Activated CD8-positive, alpha-beta T cell treated with anti-CD3 and anti-CD28 coated beads, Interleukin-2, amount 10 ng/mL, durations not matched to agents 7 days and 5 days (primary cell): ENCODE data around the gene ZNF57. TPM values are rescaled to one million over a fixed set of nuclear protein-coding genes. Genes with fewer than 3 reads are reported as not detected.

ENCODE experiments used
- ATAC-seq: fragments of 150-1000 bp; cut with Tn5 transposase; one replicate; pipeline ENCODE4 v1.10.0; 2021; ENCODE audit warnings: moderate library complexity
- CTCF ChIA-PET: fragments of 350-600 bp; sonication (Branson Sonifier 250); formaldehyde crosslinking; loops from one replicate; lab custom pipeline; 2021; ENCODE audit warnings: antibody characterized with exemption; lab: Charles Lee
- POLR2A ChIA-PET: fragments of 350-600 bp; sonication (Branson Sonifier 250); formaldehyde crosslinking; loops from one replicate; lab custom pipeline; 2021; ENCODE audit warnings: antibody characterized with exemption; lab: Charles Lee
- DNase-seq: peaks from one replicate; pipeline ENCODE4 v3.0.0-alpha.2; 2020
- H3K27ac Mint-ChIP-seq: one replicate; pipeline ENCODE4 v1.8.0; 2021; ENCODE audit warnings: mild to moderate bottlenecking, mixed read lengths
- H3K27me3 Mint-ChIP-seq: one replicate; pipeline ENCODE4 v1.8.0; 2021; ENCODE audit warnings: low read depth, mixed read lengths
- H3K36me3 Mint-ChIP-seq: one replicate; pipeline ENCODE4 v1.8.0; 2021; ENCODE audit warnings: low read depth, mixed read lengths
- H3K4me1 Mint-ChIP-seq: one replicate; pipeline ENCODE4 v1.8.0; 2021; ENCODE audit warnings: low read depth, mixed read lengths
- H3K4me3 Mint-ChIP-seq: one replicate; pipeline ENCODE4 v1.8.0; 2021; ENCODE audit warnings: mild to moderate bottlenecking, mixed read lengths
- H3K9me3 Mint-ChIP-seq: one replicate; pipeline ENCODE4 v1.8.0; 2022; ENCODE audit warnings: mixed read lengths; ENCODE audit not compliant: insufficient read depth
- total RNA-seq, 2 experiments: library from RNA; stranded (reverse); gene quantifications; one replicate each; pipeline ENCODE4 v1.2.3, GENCODE V29; 2021

ZNF57 gene
- total RNA-seq, 2 experiments from 2014 or later: 4.0 to 4.5 TPM

- Mint-ChIP-seq H3K9me3 (no peaks in the 10 kb centered on the region), H3K27ac (no peak overlapping the region), H3K36me3 (peaks cover 18% of the 10 kb centered on the region), H3K4me3 (peak overlapping the region; percentile 54), H3K4me1 (peaks cover 27% of the 10 kb centered on the region), H3K27me3 (no peaks in the 10 kb centered on the region)
- no peak for DNase-seq
- ChIA-PET CTCF (no interaction called here), POLR2A (interaction anchor here (0.7 kb wide), 1 partner anchor 33 kb away, joined by 3 read pairs; no protein-coding TSS in a partner anchor)
- ATAC-seq: no peak
Observed at GRCh38 chr19:2942928-2943640, 42.4 kb downstream of the ZNF57 start.

- Mint-ChIP-seq H3K4me3 (peak overlapping the region; percentile 94), H3K27ac (peak overlapping the region; percentile 99), H3K4me1 (peaks cover 34% of the 10 kb centered on the region), H3K9me3 (no peaks in the 10 kb centered on the region), H3K36me3 (peaks cover 11% of the 10 kb centered on the region), H3K27me3 (no peaks in the 10 kb centered on the region)
- ChIA-PET POLR2A (interaction anchor here (0.6 kb wide), 1 partner anchor 32 kb away, joined by 3 read pairs; no protein-coding TSS in a partner anchor), CTCF (interaction anchor here (1.1 kb wide), 1 partner anchor 57 kb away, joined by 3 read pairs; no protein-coding TSS in a partner anchor)
- ATAC-seq: no peak
- no peak for DNase-seq
Observed at GRCh38 chr19:2944403-2944774, 43.7 kb downstream of the ZNF57 start.

DNA sequence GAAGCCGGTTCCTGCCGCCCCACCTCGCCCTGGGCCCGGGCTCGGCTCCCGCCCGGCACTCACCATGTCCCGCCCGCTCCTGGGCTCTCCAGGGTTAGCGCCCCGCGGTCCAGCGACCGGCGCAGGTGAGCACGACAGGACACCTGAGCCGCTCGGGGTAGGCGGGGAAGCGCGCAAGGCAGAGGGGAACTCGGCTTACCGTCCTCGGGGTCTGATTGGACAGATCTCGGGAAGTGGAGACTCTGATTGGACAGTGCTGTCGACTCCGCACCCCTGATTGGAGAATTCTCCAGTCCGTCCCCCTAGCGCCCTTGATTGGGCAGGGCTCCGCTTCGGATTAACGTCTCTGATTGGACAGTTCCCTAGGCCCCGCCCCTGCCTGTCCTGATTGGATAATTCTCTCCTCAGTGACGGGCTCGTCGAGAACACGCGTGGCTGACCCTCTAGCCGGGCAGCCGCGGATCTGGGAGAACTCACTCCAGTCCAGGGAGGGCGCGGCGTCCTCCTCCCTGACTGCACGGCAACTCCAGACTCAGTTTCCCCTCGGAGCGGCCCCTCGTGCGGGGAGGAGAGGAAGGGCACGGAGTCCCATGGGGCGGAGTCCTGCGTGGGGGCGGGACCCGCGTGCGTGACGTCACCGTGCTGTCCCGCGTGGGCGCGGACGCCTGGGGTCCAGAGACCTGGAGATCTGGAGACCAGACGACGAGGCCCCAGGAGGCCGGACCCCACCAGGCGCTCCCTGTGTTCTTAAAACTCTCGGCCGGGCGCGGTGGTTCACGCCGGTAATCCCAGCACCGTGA lies 44.2 kb downstream of the ZNF57 start, which contains the start of gene ZNF77:
Gene ZNF77, minus strand, starts transcription at position 197 of the 800 bp plus-strand sequence. Its CDS starts 131 bp downstream, at position 66.
- POLR2A ChIA-PET: interaction anchor here (0.6 kb wide), 1 partner anchor 33 kb away, joined by 3 read pairs; no protein-coding TSS in a partner anchor
- Mint-ChIP-seq H3K27me3 (no peaks in the 10 kb centered on the region), H3K4me3 (peak within 1 kb of the TSS; percentile 94), H3K4me1 (peaks cover 40% of the 10 kb centered on the region), H3K27ac (peak within 1 kb of the TSS; percentile 99), H3K36me3 (peaks cover 13% of the 10 kb centered on the region), H3K9me3 (no peaks in the 10 kb centered on the region)
- ATAC-seq (peak; percentile 99), DNase-seq (peak; percentile 99)
- CTCF ChIA-PET: interaction anchor here (1.1 kb wide), 1 partner anchor 58 kb away, joined by 3 read pairs; no protein-coding TSS in a partner anchor

GRCh38 chr19:2945575-2946184 lies 45.0 kb downstream of the ZNF57 start:
- ChIA-PET CTCF (interaction anchor here (1.1 kb wide), 1 partner anchor 9 kb away, joined by 3 read pairs; no protein-coding TSS in a partner anchor), POLR2A (no interaction called here)
- H3K27ac Mint-ChIP-seq: peak overlapping the region; percentile 99
- H3K4me1 Mint-ChIP-seq: peaks cover 44% of the 10 kb centered on the region
- no peaks in the 10 kb centered on the region for H3K27me3 Mint-ChIP-seq
- DNase-seq (no peak), ATAC-seq (no peak)
- H3K4me3 Mint-ChIP-seq: peak overlapping the region; percentile 94
- peaks cover 13% of the 10 kb centered on the region for H3K36me3 Mint-ChIP-seq
- H3K9me3 Mint-ChIP-seq: no peaks in the 10 kb centered on the region

GRCh38 chr19:2949939-2950285 lies 49.2 kb downstream of the ZNF57 start:
- POLR2A ChIA-PET: interaction anchor here (0.6 to 1.4 kb wide), 8 partner anchors 26 to 1092 kb away, joined by 3 to 7 read pairs (median 3); partner anchors contain the start of genes TLE6 and ZNF554
- Mint-ChIP-seq H3K36me3 (peaks cover 12% of the 10 kb centered on the region), H3K9me3 (no peaks in the 10 kb centered on the region), H3K4me1 (peaks cover 40% of the 10 kb centered on the region), H3K4me3 (peak overlapping the region; percentile 97), H3K27ac (peak overlapping the region; percentile 96), H3K27me3 (no peaks in the 10 kb centered on the region)
- peak; percentile 11 for ATAC-seq
- CTCF ChIA-PET: interaction anchor here (0.6 to 5.5 kb wide), 49 partner anchors 10 to 1292 kb away, joined by 3 to 86 read pairs (median 5); partner anchors contain the start of genes CELF5, SLC39A3, TLE6 and ZNF555
- no peak for DNase-seq

- H3K36me3 Mint-ChIP-seq: peaks cover 10% of the 10 kb centered on the region
- H3K27me3 Mint-ChIP-seq: no peaks in the 10 kb centered on the region
- ChIA-PET CTCF (interaction anchor here (0.5 to 5.5 kb wide), 64 partner anchors 11 to 1291 kb away, joined by 3 to 86 read pairs (median 4); partner anchors contain the start of genes CELF5, SLC39A3, TLE6 and ZNF555), POLR2A (interaction anchor here (0.6 to 1.4 kb wide), 12 partner anchors 27 to 1093 kb away, joined by 3 to 7 read pairs (median 3); partner anchors contain the start of genes TLE6 and ZNF554)
- H3K9me3 Mint-ChIP-seq: no peaks in the 10 kb centered on the region
- peak; percentile 99 for ATAC-seq
- peak overlapping the region; percentile 96 for H3K27ac Mint-ChIP-seq
- peak overlapping the region; percentile 97 for H3K4me3 Mint-ChIP-seq
- DNase-seq: peak; percentile 100
- H3K4me1 Mint-ChIP-seq: peaks cover 35% of the 10 kb centered on the region
Observed at GRCh38 chr19:2950286-2951124, 49.8 kb downstream of the ZNF57 start.

DNA sequence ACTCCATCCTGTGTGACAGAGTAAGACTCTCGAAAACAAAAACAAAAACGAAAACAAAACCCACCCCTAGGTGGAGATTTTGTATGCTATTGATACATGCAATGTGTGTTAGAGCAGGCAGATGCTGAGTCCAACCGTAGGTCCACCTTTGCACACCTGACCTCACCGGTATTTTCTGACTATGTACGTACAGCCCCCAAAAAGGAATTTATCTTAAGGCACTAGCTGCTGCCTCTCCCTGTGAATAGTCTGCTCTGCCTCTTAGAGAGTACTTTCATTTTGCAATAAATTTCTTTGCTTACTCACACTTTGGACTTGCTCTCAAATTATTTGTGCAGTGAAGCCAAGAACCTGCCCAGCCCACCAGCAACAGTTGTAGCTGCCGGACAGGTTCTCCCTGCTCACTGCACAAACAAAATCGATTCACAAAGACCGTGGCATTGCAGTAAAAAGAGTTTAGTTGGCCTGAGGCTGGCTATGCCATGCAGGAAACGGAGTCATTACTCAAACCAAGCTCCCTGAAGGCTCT lies 52.3 kb downstream of the ZNF57 start:
- ATAC-seq: no peak
- no peak for DNase-seq
- Mint-ChIP-seq H3K36me3 (peaks cover 4% of the 10 kb centered on the region), H3K27me3 (peaks cover 2% of the 10 kb centered on the region), H3K9me3 (no peaks in the 10 kb centered on the region), H3K27ac (no peak overlapping the region), H3K4me1 (peaks cover 21% of the 10 kb centered on the region), H3K4me3 (no peak overlapping the region)
- ChIA-PET POLR2A (no interaction called here), CTCF (interaction anchor here (1.1 to 5.5 kb wide), 6 partner anchors 9 to 305 kb away, joined by 4 to 86 read pairs (median 10); no protein-coding TSS in a partner anchor)

- POLR2A ChIA-PET: no interaction called here
- Mint-ChIP-seq H3K9me3 (no peaks in the 10 kb centered on the region), H3K27ac (no peak overlapping the region), H3K4me3 (no peak overlapping the region), H3K36me3 (no peaks in the 10 kb centered on the region), H3K4me1 (peaks cover 3% of the 10 kb centered on the region), H3K27me3 (peaks cover 2% of the 10 kb centered on the region)
- CTCF ChIA-PET: interaction anchor here (0.8 to 4.8 kb wide), 3 partner anchors 69 to 169 kb away, joined by 3 to 27 read pairs (median 5); no protein-coding TSS in a partner anchor
- DNase-seq (no peak), ATAC-seq (no peak)
Observed at GRCh38 chr19:2957160-2957559, 56.4 kb downstream of the ZNF57 start.

DNA sequence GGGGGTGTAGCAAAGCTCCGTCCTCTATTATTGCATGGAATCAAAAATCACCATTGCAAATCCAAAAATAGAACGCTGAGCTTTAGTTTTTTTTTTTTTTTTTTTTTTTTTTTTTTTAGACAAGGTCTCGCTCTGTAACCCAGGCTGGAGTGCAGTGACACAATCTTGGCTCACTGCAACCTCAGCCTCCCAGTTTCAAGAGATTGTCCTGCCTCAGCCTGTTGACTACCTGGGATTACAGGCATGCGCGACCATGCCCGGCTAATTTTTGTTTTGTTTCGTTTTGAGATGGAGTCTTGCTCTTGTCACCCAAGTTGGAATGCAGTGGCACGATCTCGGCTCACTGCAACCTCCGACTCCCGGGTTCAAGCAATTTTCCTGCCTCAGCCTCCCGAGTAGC lies 59.4 kb downstream of the ZNF57 start:
- Mint-ChIP-seq H3K27ac (no peak overlapping the region), H3K4me1 (peaks cover 5% of the 10 kb centered on the region), H3K27me3 (peaks cover 2% of the 10 kb centered on the region), H3K36me3 (no peaks in the 10 kb centered on the region), H3K4me3 (no peak overlapping the region), H3K9me3 (no peaks in the 10 kb centered on the region)
- ChIA-PET CTCF (interaction anchor here (1.5 to 4.8 kb wide), 2 partner anchors 9 to 144 kb away, joined by 9 to 46 read pairs; no protein-coding TSS in a partner anchor), POLR2A (no interaction called here)
- no peak for ATAC-seq
- no peak for DNase-seq

DNA sequence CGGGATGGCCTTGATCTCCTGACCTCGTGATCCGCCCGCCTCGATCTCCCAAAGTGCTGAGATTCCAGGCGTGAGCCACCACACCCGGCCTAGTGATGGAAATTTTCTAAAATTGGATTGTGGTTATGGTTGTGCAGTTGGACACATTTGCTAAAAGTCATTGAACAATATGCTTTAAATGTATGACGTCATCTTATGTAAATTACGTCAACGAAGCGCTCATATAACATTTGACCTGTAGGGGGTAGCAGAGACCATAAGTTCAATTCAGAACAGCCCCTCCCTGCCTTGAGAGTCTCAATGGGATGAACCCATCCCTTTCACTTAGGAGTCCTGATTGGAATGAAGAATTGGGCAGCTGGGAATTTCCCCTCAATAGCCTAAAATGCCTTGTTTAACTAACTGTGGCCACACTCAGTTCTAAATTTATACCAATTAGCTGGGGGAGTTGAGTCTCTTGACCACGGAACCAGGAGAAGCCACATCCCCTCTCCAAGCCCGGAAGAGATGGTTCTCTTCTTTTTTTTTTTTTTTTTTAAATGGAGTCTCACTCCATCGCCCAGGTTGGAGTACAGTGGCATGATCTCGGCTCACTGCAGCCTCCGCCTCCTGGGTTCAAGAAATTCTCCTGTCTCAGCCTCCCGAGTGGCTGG lies 61.4 kb downstream of the ZNF57 start:
- DNase-seq: peak; percentile 75
- Mint-ChIP-seq H3K4me3 (peak overlapping the region; percentile 59), H3K4me1 (peaks cover 5% of the 10 kb centered on the region), H3K27ac (peak overlapping the region; percentile 49), H3K27me3 (no peaks in the 10 kb centered on the region), H3K9me3 (no peaks in the 10 kb centered on the region), H3K36me3 (no peaks in the 10 kb centered on the region)
- ChIA-PET CTCF (interaction anchor here (0.6 to 4.8 kb wide), 20 partner anchors 9 to 202 kb away, joined by 3 to 54 read pairs (median 6); partner anchors contain the start of gene TLE6), POLR2A (interaction anchor here (0.8 kb wide), 1 partner anchor 187 kb away, joined by 3 read pairs; no protein-coding TSS in a partner anchor)
- ATAC-seq: peak; percentile 79
